Measurements from ENCODE around the gene MAS1.

- no peak for TF ChIP-seq CTCF (conservative IDR thresholded peaks at IDR 0.05; ENCODE audit: low read length)
- TF ChIP-seq EZH2phosphoT487 (IDR thresholded peaks at IDR 0.05; ENCODE audit: borderline replicate concordance): no peak
These were observed 12.4 kb upstream of the MAS1 start for GRCh38 chr6:159878341-159878740.

All from Loucy (cell line).